ENCODE measurements around the gene FGFR4.

- TF ChIP-seq CTCF (optimal IDR thresholded peaks at IDR 0.05 in 1 of 3, IDR thresholded peaks at IDR 0.05 in 1 of 3, conservative IDR thresholded peaks at IDR 0.05 in 1 of 3; ENCODE audit: extremely low read depth in 1 of 3, insufficient read depth in 2 of 3, low read length in 3 of 3) (no peak), EZH2 (IDR thresholded peaks at IDR 0.05; ENCODE audit: low read length) (no peak)
These were observed 3.4 kb upstream of the FGFR4 start for GRCh38 chr5:177083357-177083756.
